GM12875 (cell line): ENCODE data around the gene ITPRIP.

Experiments
- H3K4me3 ChIP-seq: one replicate; pipeline ENCODE4 v1.5.1; 2011; ENCODE audit warnings: low read depth, low read length, control low read depth
- CTCF ChIP-seq: IDR thresholded peaks from 2 replicates; pipeline ENCODE4 v1.5.1; 2011; ENCODE audit warnings: low read depth, mild to moderate bottlenecking, control low read depth, inconsistent platforms, low read length, moderate library complexity, borderline replicate concordance; ENCODE audit not compliant: insufficient read depth

ITPRIP gene

GRCh38 chr10:104334965-104335650 is 3.2 kb downstream of the ITPRIP start:
- no peak overlapping the region for H3K4me3 ChIP-seq

GRCh38 chr10:104334561-104334960 is 3.7 kb downstream of the ITPRIP start:
- no peak overlapping the region for H3K4me3 ChIP-seq
- no peak for TF ChIP-seq CTCF

More at GRCh38 chr10:104334965-104335650, 3.2 kb downstream of the ITPRIP start:
- TF ChIP-seq CTCF, result no peak

GRCh38 chr10:104333728-104334373 is 4.4 kb downstream of the ITPRIP start:
- TF ChIP-seq CTCF, result no peak
- no peak overlapping the region for H3K4me3 ChIP-seq

GRCh38 chr10:104333032-104333727 is 5.1 kb downstream of the ITPRIP start:
- no peak for TF ChIP-seq CTCF
- H3K4me3 ChIP-seq, result no peak overlapping the region

GRCh38 chr10:104332243-104333031 is 5.8 kb downstream of the ITPRIP start:
- H3K4me3 ChIP-seq, result no peak overlapping the region
- no peak for TF ChIP-seq CTCF

- no peak for TF ChIP-seq CTCF
- no peak overlapping the region for H3K4me3 ChIP-seq
Measured at GRCh38 chr10:104331208-104331838, 6.9 kb downstream of the ITPRIP start.
